Measurements from ENCODE around the gene CAND1. TPM values are rescaled to one million over a fixed set of nuclear protein-coding genes. Genes with fewer than 3 reads are reported as not detected.
A peak's percentile ranks its signal among the peaks of the same experiment; 100 is the strongest.

The CAND1 gene
- total RNA-seq, 1 donor: 158 TPM

DNA sequence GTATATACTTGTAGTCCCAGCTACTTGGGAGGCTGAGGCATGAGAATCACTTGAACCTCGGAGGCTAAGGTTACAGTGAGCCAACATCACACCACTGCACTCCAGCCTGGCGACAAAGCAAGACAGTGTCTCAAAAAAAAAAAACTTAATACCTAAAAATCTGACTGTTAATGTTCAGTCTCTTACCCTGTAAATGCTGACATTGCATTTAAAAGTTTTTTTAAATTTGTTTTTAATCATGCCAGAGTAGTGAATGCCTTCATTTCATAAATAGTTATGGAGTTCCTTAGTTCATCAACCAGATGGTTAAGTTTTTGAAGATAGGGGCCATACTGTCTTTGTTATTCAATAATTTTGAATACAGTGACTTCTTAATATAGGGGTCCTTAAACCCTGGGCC lies 21.2 kb downstream of the CAND1 start:
- no peak for DNase-seq (ENCODE audit: low read depth)
- TF ChIP-seq, protein P1, sequence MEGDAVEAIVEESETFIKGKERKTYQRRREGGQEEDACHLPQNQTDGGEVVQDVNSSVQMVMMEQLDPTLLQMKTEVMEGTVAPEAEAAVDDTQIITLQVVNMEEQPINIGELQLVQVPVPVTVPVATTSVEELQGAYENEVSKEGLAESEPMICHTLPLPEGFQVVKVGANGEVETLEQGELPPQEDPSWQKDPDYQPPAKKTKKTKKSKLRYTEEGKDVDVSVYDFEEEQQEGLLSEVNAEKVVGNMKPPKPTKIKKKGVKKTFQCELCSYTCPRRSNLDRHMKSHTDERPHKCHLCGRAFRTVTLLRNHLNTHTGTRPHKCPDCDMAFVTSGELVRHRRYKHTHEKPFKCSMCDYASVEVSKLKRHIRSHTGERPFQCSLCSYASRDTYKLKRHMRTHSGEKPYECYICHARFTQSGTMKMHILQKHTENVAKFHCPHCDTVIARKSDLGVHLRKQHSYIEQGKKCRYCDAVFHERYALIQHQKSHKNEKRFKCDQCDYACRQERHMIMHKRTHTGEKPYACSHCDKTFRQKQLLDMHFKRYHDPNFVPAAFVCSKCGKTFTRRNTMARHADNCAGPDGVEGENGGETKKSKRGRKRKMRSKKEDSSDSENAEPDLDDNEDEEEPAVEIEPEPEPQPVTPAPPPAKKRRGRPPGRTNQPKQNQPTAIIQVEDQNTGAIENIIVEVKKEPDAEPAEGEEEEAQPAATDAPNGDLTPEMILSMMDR (IDR thresholded peaks at IDR 0.05; ENCODE audit: insufficient read depth, low read depth, low read length): no peak
- H3K4me3 ChIP-seq (ENCODE audit: low read depth, low read length): no peak overlapping the region

DNA sequence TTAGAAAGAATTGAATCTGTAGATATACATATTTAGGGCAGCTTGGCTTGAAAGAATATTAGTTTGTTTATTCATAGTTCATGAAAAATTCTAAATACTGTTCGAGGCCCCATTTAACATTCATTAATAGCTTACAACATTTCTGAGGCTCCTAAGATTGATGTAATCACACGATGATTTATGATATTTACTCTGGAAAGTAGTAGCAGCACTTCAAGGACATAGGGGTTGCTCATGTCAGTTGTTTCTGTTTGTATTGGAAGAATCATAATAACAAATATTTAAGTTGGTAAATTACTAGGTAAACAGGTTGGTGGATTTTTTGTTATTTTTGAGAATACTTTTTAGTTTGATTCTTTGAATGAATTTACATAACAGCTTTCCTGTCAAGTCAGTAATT lies 30.4 kb downstream of the CAND1 start:
- DNase-seq (ENCODE audit: low read depth): peak; percentile 11

DNA sequence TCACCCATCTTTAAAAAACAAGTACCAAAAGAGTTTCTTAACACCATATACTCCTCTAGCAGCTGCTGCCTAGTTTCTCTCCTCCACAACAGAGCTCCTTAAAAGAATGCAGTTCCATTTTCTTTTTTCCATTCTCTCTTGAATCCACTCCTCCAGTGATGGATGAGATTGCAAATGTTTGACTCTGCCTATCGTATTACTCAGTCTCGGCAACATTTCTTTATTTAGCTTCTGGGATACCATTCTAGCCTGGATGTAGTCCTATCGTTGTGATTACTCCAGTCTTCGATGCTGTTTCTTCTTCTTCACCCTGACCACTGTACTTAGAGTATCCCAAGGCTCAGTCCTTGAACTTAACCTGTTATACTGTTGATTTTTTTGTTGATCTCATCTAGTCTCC lies 30.8 kb downstream of the CAND1 start:
- no peak overlapping the region for H3K4me3 ChIP-seq (ENCODE audit: low read depth, low read length)
- DNase-seq (ENCODE audit: low read depth): peak; percentile 25
- TF ChIP-seq, protein P1 (IDR thresholded peaks at IDR 0.05; ENCODE audit: insufficient read depth, low read depth, low read length): no peak

More for the DNA sequence above, 30.4 kb downstream of the CAND1 start:
- TF ChIP-seq, protein P1 (IDR thresholded peaks at IDR 0.05; ENCODE audit: insufficient read depth, low read depth, low read length): no peak
- no peak overlapping the region for H3K4me3 ChIP-seq (ENCODE audit: low read depth, low read length)

DNA sequence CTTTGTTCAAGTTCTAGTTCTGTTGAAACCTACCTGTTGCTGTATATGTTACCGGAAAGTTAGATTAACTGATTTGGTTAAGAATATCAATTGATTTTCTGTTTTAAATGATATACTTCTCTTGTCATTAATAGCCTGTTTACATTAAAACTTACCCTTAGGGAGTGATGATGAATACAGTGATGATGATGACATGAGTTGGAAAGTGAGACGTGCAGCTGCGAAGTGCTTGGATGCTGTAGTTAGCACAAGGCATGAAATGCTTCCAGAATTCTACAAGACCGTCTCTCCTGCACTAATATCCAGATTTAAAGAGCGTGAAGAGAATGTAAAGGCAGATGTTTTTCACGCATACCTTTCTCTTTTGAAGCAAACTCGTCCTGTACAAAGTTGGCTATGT lies 33.0 kb downstream of the CAND1 start:
- TF ChIP-seq, protein P1 (IDR thresholded peaks at IDR 0.05; ENCODE audit: insufficient read depth, low read depth, low read length): no peak
- no peak overlapping the region for H3K4me3 ChIP-seq (ENCODE audit: low read depth, low read length)
- DNase-seq (ENCODE audit: low read depth): no peak

DNA sequence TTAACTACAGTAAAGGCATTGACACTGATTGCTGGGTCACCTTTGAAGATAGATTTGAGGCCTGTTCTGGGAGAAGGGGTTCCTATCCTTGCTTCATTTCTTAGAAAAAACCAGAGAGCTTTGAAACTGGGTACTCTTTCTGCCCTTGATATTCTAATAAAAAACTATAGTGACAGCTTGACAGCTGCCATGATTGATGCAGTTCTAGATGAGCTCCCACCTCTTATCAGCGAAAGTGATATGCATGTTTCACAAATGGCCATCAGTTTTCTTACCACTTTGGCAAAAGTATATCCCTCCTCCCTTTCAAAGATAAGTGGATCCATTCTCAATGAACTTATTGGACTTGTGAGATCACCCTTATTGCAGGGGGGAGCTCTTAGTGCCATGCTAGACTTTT lies 36.4 kb downstream of the CAND1 start:
- TF ChIP-seq, protein P1 (IDR thresholded peaks at IDR 0.05; ENCODE audit: insufficient read depth, low read depth, low read length): no peak
- no peak for DNase-seq (ENCODE audit: low read depth)
- H3K4me3 ChIP-seq (ENCODE audit: low read depth, low read length): no peak overlapping the region

DNA sequence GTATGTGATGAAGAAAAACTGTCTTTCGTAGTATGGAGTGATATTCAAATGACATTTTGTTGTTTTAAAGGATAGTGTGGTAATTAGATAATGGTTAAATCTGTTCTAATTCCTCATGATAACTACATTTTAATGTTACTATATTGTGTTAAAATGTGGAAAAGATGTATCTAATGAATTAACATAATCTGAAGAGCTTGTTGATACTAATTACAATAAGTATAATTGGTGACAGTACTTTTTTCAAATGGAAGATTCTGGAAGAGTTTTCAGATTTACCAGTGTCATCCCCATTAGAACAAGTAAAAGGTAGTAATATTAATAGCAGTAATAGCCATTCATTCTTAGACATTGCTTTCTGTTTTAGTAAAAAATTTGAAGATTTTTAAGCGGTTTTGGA lies 37.6 kb downstream of the CAND1 start:
- no peak overlapping the region for H3K4me3 ChIP-seq (ENCODE audit: low read depth, low read length)
- no peak for DNase-seq (ENCODE audit: low read depth)
- TF ChIP-seq, protein P1 (IDR thresholded peaks at IDR 0.05; ENCODE audit: insufficient read depth, low read depth, low read length): no peak

DNA sequence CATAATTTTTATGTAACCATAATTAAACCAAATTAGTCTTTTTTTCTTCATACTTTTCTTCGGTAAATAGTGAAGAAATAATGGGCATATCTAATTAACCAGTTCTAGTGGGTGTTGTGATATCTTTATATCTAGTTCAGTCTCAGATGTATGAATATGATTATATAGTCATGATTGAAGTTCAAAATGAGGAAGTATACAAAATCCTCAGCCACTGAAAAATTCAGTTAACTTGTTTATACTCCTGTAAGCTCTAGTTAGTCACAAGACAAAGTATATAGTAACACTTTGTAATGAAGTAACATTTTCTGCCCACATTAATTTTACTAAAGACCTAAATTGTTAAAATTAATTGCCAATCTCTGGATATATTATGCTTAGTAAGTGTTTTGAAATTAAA lies 46.5 kb downstream of the CAND1 start:
- DNase-seq (ENCODE audit: low read depth): no peak
- TF ChIP-seq, protein P1 (IDR thresholded peaks at IDR 0.05; ENCODE audit: insufficient read depth, low read depth, low read length): no peak
- no peak overlapping the region for H3K4me3 ChIP-seq (ENCODE audit: low read depth, low read length)
